ENCODE measurements around the gene SEC23IP.
"Not testable (repeated sequence)": the region's sequence is repeated elsewhere in the genome, so short reads cannot be mapped to it uniquely, and the experiment has no call there.

SEC23IP gene

GRCh38 chr10:119872610-119872859 lies 20.0 kb upstream of the SEC23IP start, which contains the start of gene MCMBP:
MCMBP (minus strand) TSS chr10:119872843; CDS start chr10:119872584, 259 bp downstream.
- no peak for DNase-seq (ENCODE audit: low read depth)
- peak within 1 kb of the TSS; percentile 88 for H3K4me3 ChIP-seq (ENCODE audit: low read depth, low read length)
- TF ChIP-seq MYC (IDR thresholded peaks at IDR 0.05; ENCODE audit: low read depth, low read length) (no peak), CTCF (IDR thresholded peaks at IDR 0.05; ENCODE audit: low read depth, low read length) (no peak), POLR2A (IDR thresholded peaks at IDR 0.05; ENCODE audit: extremely low read depth, insufficient read length) (no peak), MAX (IDR thresholded peaks at IDR 0.05; ENCODE audit: low read depth, low read length) (no peak)

GRCh38 chr10:119872860-119873681 lies 19.5 kb upstream of the SEC23IP start:
- peak; percentile 96 for DNase-seq (ENCODE audit: low read depth)
- peak; percentile 77 for TF ChIP-seq POLR2A (IDR thresholded peaks at IDR 0.05; ENCODE audit: extremely low read depth, insufficient read length)
- TF ChIP-seq MYC (IDR thresholded peaks at IDR 0.05; ENCODE audit: low read depth, low read length): peak; percentile 82
- no peak for TF ChIP-seq CTCF (IDR thresholded peaks at IDR 0.05; ENCODE audit: low read depth, low read length)
- peak; percentile 64; the same call in 1 of the 2 replicates for TF ChIP-seq MAX (IDR thresholded peaks at IDR 0.05; ENCODE audit: low read depth, low read length)

GRCh38 chr10:119878524-119878923 lies 14.0 kb upstream of the SEC23IP start:
- TF ChIP-seq MAX (IDR thresholded peaks at IDR 0.05; ENCODE audit: low read depth, low read length) (no peak), MYC (IDR thresholded peaks at IDR 0.05; ENCODE audit: low read depth, low read length) (no peak), POLR2A (IDR thresholded peaks at IDR 0.05; ENCODE audit: extremely low read depth, insufficient read length) (no peak), CTCF (IDR thresholded peaks at IDR 0.05; ENCODE audit: low read depth, low read length) (no peak)
- H3K4me3 ChIP-seq (ENCODE audit: low read depth, low read length): no peak overlapping the region
- DNase-seq (ENCODE audit: low read depth): no peak

More at GRCh38 chr10:119872860-119873681, 19.5 kb upstream of the SEC23IP start:
- peak overlapping the region; percentile 88 for H3K4me3 ChIP-seq (ENCODE audit: low read depth, low read length)

GRCh38 chr10:119883901-119884611 lies 8.5 kb upstream of the SEC23IP start:
- H3K4me3 ChIP-seq (ENCODE audit: low read depth, low read length); DNase-seq (ENCODE audit: low read depth): not testable (repeated sequence)

GRCh38 chr10:119886070-119886469 lies 6.5 kb upstream of the SEC23IP start:
- DNase-seq (ENCODE audit: low read depth); H3K4me3 ChIP-seq (ENCODE audit: low read depth, low read length): not testable (repeated sequence)

- not testable (repeated sequence) for H3K4me3 ChIP-seq (ENCODE audit: low read depth, low read length)
- peak; percentile 53 for DNase-seq (ENCODE audit: low read depth)
Measured at GRCh38 chr10:119888715-119889114, 3.8 kb upstream of the SEC23IP start.

- H3K4me3 ChIP-seq (ENCODE audit: low read depth, low read length): not testable (repeated sequence)
- DNase-seq (ENCODE audit: low read depth): peak; percentile 38
Measured at GRCh38 chr10:119889201-119889600, 3.3 kb upstream of the SEC23IP start.

- not testable (repeated sequence) for DNase-seq (ENCODE audit: low read depth); H3K4me3 ChIP-seq (ENCODE audit: low read depth, low read length)
Measured at GRCh38 chr10:119890307-119890706, 2.2 kb upstream of the SEC23IP start.

- peak overlapping the region; percentile 98 for H3K4me3 ChIP-seq (ENCODE audit: low read depth, low read length)
Measured at GRCh38 chr10:119891849-119892187, 712 bp upstream of the SEC23IP start.

More at GRCh38 chr10:119891849-119892187, 712 bp upstream of the SEC23IP start:
- not testable (repeated sequence) for DNase-seq (ENCODE audit: low read depth)
